Lung (tissue), 12 donors: ENCODE results near the gene MPC1L. TPM values are rescaled to one million over a fixed set of nuclear protein-coding genes. Genes with fewer than 3 reads are reported as not detected.

Experiments used
- ATAC-seq: fragments of 200-7000 bp; cut with Tn5 transposase; one replicate; pipeline ENCODE4 v1.9.1; 2020; ENCODE audit warnings: moderate number of reproducible peaks; ENCODE audit not compliant: insufficient read depth, low FRiP score
- DNase-seq, 3 donors: peaks; one replicate each; pipeline ENCODE4 v3.0.0-alpha.2; 2013 to 2017
- H3K27ac ChIP-seq, 2 donors: one replicate each; pipeline ENCODE4 v1.5.1; 2013; ENCODE audit warnings: mild to moderate bottlenecking in 2 of 2, moderate library complexity in 2 of 2, control low read depth in 1 of 2, inconsistent platforms in 1 of 2, low read depth in 1 of 2, low read length in 1 of 2
- H3K27me3 ChIP-seq, 3 donors: one replicate each; pipeline ENCODE4 v1.5.1; 2013; ENCODE audit warnings: low read length in 2 of 3; ENCODE audit not compliant: control insufficient read depth in 3 of 3, insufficient read depth in 3 of 3
- H3K36me3 ChIP-seq, 4 donors: one replicate each; pipeline ENCODE4 v1.5.1; 2013; ENCODE audit warnings: low read length in 4 of 4, mild to moderate bottlenecking in 1 of 4, moderate library complexity in 1 of 4; ENCODE audit not compliant: control insufficient read depth in 4 of 4, insufficient read depth in 4 of 4
- H3K4me1 ChIP-seq, 5 donors: one replicate each; pipeline ENCODE4 v1.5.1; 2013; ENCODE audit warnings: low read length in 5 of 5, mild to moderate bottlenecking in 2 of 5, moderate library complexity in 1 of 5; ENCODE audit not compliant: control insufficient read depth in 5 of 5, insufficient read depth in 5 of 5
- H3K4me3 ChIP-seq: one replicate; pipeline ENCODE4 v1.5.1; 2013; ENCODE audit warnings: mild to moderate bottlenecking, control low read depth, moderate library complexity
- H3K9ac ChIP-seq, 2 donors: one replicate each; pipeline ENCODE4 v1.5.1; 2013; ENCODE audit warnings: low read length in 2 of 2, control low read depth in 1 of 2; ENCODE audit not compliant: insufficient read depth in 1 of 2
- H3K9me3 ChIP-seq, 4 donors: one replicate each; pipeline ENCODE4 v1.5.1; 2013; ENCODE audit warnings: low read length in 3 of 4, mild to moderate bottlenecking in 1 of 4, moderate library complexity in 1 of 4; ENCODE audit not compliant: control insufficient read depth in 4 of 4, insufficient read depth in 3 of 4
- WGBS, 2 donors: extraction: QIAGEN DNeasy Blood & Tissue Kit; methylation state at CpG; one replicate each; pipeline ENCODE4 v1.1.7; 2013; 5-methylcytosine and 5-hydroxymethylcytosine counted together
- polyA plus RNA-seq, 2 donors: library from polyadenylated mRNA; stranded (reverse); fragments of 200-250 nt; gene quantifications; one replicate each; pipeline ENCODE4 v1.2.1, GENCODE V29; 2013
- total RNA-seq, 2 donors: library from RNA; depleted of rRNA in 1 of 2; stranded (reverse); fragments of >200 nt in 1 of 2; gene quantifications; one replicate each; pipeline ENCODE4 v1.2.1, GENCODE V29; 2014 to 2021
- TF ChIP-seq, protein P1 (sequence below): IDR thresholded peaks from 2 replicates; pipeline ENCODE4 v1.5.1; 2012; ENCODE audit warnings: mild to moderate bottlenecking; ENCODE audit errors: control extremely low read depth, extremely low read depth
- donor health status: control.
- donor health status: control.
- donor health status: Bipolar disorder and iron deficiency.
- donor health status: healthy.
- donor health status: DM: yes; HTN: yes; CAD: no.

Gene MPC1L
- total and polyA plus RNA-seq, 4 donors: not detected

DNA sequence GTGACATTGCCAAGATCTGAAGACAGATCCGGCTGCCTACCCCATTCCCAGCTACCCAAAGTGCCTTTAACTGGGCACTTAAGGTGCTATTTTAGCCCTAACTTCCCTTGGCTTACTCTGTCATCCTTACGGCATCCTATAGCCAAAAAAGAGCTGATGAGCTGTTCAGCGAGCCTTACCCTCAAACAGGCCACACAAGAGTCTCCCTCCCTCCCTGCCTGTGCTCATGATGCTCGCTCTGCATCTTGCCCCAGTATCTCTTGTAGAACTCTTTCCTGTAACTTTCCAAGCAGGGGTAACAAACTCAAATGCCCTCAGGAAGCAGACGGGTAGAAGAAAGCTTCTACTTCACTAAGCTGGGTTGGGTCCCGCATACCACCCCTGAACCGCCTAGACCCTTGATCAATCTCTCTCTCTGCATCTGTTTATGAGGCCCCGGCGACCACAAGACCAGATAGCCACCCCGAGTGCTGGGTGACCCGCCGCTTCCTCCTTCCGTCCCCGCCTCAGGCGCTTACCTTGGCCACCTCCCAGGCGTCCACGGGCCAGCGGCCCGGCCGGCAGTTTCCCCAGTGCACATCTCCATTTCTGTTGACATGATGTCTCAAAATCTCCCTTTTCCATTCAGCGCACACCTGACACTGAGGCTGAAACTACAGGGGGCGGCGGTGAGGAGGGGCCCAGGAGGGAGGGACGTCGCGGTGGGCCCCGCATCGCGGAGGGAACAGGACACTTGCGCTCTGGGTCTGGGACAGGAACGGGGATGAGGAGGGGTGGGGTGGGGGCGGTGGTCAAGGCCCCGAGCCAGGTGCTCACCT lies 23.5 kb downstream of the MPC1L start:
- DNase-seq (peak; percentile 20), ATAC-seq (no peak)
- peaks cover 0 to 14% (median 4%) of the 10 kb centered on the region in 5 donors for H3K4me1 ChIP-seq
- H3K9ac ChIP-seq: peak overlapping the region; percentile 50 to 68
- peak overlapping the region; percentile 95 for H3K4me3 ChIP-seq
- peaks cover 0 to 25% (median 14%) of the 10 kb centered on the region in 3 donors for H3K27me3 ChIP-seq
- H3K36me3 ChIP-seq: no peaks in the 10 kb centered on the region
- no peaks in the 10 kb centered on the region for H3K9me3 ChIP-seq
- TF ChIP-seq, protein P1, sequence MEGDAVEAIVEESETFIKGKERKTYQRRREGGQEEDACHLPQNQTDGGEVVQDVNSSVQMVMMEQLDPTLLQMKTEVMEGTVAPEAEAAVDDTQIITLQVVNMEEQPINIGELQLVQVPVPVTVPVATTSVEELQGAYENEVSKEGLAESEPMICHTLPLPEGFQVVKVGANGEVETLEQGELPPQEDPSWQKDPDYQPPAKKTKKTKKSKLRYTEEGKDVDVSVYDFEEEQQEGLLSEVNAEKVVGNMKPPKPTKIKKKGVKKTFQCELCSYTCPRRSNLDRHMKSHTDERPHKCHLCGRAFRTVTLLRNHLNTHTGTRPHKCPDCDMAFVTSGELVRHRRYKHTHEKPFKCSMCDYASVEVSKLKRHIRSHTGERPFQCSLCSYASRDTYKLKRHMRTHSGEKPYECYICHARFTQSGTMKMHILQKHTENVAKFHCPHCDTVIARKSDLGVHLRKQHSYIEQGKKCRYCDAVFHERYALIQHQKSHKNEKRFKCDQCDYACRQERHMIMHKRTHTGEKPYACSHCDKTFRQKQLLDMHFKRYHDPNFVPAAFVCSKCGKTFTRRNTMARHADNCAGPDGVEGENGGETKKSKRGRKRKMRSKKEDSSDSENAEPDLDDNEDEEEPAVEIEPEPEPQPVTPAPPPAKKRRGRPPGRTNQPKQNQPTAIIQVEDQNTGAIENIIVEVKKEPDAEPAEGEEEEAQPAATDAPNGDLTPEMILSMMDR: no peak
- WGBS, 2 donors: 1 to 7% methylated on average over 25 to 33 of the region's 33 CpGs
- peak overlapping the region; percentile 87 to 91 for H3K27ac ChIP-seq

DNA sequence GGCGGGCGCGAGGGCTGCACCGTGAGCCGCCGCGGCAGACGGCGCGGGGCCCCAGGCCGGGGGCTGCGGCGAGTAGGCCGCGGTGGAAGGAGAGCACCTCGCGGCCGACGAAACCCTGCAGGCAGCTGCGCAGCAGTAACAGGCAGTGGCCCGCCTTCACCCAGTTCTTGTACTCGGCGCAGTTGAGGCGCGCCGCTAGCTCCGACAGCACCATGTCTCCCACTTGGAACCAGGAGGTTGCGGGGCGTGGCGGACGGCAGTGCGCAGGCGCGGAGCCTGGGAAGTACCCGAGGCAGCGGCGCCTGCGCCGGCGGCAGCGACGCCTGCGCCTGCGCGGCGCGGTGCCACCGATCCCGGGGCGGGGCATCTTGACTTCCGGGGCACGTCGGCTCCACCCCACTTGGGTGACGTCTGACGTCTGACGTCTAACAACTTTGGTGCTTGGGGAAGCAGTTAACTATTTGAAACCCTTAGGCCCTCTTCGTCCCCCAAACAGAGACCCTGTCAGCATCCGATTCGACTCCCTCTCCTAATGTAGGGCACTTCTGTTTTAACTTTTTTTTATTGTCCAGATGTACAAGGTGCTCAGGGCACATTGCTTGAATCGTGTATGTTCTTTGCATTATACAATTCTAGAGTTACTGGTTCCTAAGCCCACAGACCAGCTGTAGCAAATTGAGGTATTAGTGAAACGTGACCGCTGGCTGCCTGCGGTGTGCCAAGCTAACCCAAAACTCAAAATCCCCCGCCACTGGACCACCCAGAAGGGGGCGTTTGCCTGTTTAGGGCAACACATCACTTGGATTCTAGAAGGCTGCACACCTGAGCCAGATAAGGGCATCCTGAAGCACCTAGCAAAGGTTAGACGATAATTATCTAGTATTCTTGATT lies 24.3 kb downstream of the MPC1L start, which contains the start of gene CXorf38:
TSS of gene CXorf38 (minus strand) at position 255 of the 891 bp plus-strand sequence. CDS start at position 214, 41 bp downstream.
- H3K9ac ChIP-seq: peak within 1 kb of the TSS; percentile 68 to 79
- H3K36me3 ChIP-seq: no peaks in the 10 kb centered on the region
- WGBS, 2 donors: 2 to 4% methylated on average over 51 to 66 of the region's 66 CpGs
- ATAC-seq (peak; percentile 77), DNase-seq (peak; percentile 93 to 95 (median 95))
- H3K4me3 ChIP-seq: peak within 1 kb of the TSS; percentile 95
- no peaks in the 10 kb centered on the region for H3K9me3 ChIP-seq
- peaks cover 0 to 14% (median 4%) of the 10 kb centered on the region in 5 donors for H3K4me1 ChIP-seq
- TF ChIP-seq, protein P1: no peak
- H3K27me3 ChIP-seq: peaks cover 0 to 26% (median 17%) of the 10 kb centered on the region in 3 donors
- H3K27ac ChIP-seq: peak within 1 kb of the TSS; percentile 87 to 91

DNA sequence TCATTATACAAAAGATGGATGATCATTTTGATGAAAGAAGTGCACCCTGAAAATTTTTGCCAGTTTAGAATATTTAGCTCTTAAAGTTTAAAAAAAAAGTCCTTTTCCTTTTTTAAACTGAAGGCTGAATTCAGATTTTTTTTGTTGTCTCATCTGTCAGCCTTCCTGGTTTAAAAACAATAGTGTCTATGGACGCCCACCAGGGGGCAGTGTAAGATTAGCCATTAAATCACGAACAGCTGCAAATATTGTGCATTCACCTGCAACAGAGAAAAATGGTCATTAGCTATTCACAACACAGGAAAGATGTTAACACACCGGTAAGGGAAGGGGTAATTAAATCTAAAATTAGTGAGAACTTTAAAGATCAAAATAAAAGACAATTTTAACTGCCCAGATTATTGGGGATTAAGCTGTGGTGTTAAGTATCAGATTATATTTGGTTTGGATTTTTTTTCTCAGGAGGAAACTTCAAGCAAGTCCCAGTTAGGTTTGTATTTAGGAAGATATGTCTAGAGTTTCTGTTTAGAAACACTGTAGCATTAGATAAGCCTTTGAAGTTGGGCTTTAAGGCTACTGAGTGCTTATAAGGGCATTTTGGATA lies 28.5 kb downstream of the MPC1L start:
- Histone ChIP-seq H3K9ac (no peak overlapping the region), H3K4me3 (no peak overlapping the region), H3K4me1 (no peaks in the 10 kb centered on the region), H3K27me3 (peaks cover 0 to 48% (median 20%) of the 10 kb centered on the region in 3 donors), H3K9me3 (no peaks in the 10 kb centered on the region), H3K36me3 (peaks cover 0 to 11% (median 4%) of the 10 kb centered on the region in 4 donors), H3K27ac (no peak overlapping the region)
- TF ChIP-seq, protein P1: peak; percentile 80
- ATAC-seq (no peak), DNase-seq (peak; percentile 70 to 78 (median 71))
- 1% methylated on average over 3 of the region's 3 CpGs for WGBS, 2 donors
